Heart left ventricle (tissue), 16 donors: ENCODE measurements around the gene CRADD. TPM values are rescaled to one million over a fixed set of nuclear protein-coding genes. Genes with fewer than 3 reads are reported as not detected.

ENCODE experiments used
- ATAC-seq, 4 donors: fragments of 200-7000 bp; cut with Tn5 transposase; one replicate each; pipeline ENCODE4 v1.9.1; 2020 to 2022; ENCODE audit warnings: moderate library complexity in 4 of 4, mild to moderate bottlenecking in 3 of 4, moderate number of reproducible peaks in 1 of 4
- DNase-seq, 5 donors: peaks; one replicate each; pipeline ENCODE4 v3.0.0-alpha.2; 2020
- H3K27ac ChIP-seq, 12 donors: fragments of 200-600 bp; sonication (generic) in 4 of 12; one replicate each; pipeline versions ENCODE4 v1.5.0 to v1.8.0; 2016 to 2022; ENCODE audit warnings: mild to moderate bottlenecking in 2 of 12
- H3K27me3 ChIP-seq, 9 donors: fragments of 200-600 bp; sonication (generic) in 2 of 9; one replicate each; pipeline versions ENCODE4 v1.5.1 to v1.8.0; 2016 to 2022; ENCODE audit warnings: mild to moderate bottlenecking in 3 of 9
- H3K36me3 ChIP-seq, 9 donors: fragments of 200-600 bp; sonication (generic) in 2 of 9; one replicate each; pipeline versions ENCODE4 v1.5.0 to v1.8.0; 2018 to 2022; ENCODE audit warnings: mild to moderate bottlenecking in 2 of 9
- H3K4me1 ChIP-seq, 12 donors: fragments of 200-600 bp; sonication (generic) in 4 of 12; one replicate each; pipeline versions ENCODE4 v1.5.0 to v1.8.0; 2016 to 2022; ENCODE audit warnings: mild to moderate bottlenecking in 3 of 12
- H3K4me3 ChIP-seq, 12 donors: fragments of 200-600 bp; sonication (generic) in 4 of 12; one replicate each; pipeline versions ENCODE4 v1.5.0 to v1.8.0; 2017 to 2022; ENCODE audit warnings: mild to moderate bottlenecking in 9 of 12, moderate library complexity in 4 of 12
- H3K9me3 ChIP-seq, 12 donors: fragments of 200-600 bp; sonication (generic) in 4 of 12; one replicate each; pipeline versions ENCODE4 v1.5.0 to v1.8.0; 2016 to 2022; ENCODE audit warnings: mild to moderate bottlenecking in 1 of 12
- CTCF ChIP-seq, 12 donors: fragments of 200-600 bp; sonication (generic) in 4 of 12; IDR thresholded peaks; one replicate each; pipeline versions ENCODE4 v1.5.0 to v1.8.0; 2018 to 2022; ENCODE audit warnings: antibody characterized with exemption in 12 of 12, mild to moderate bottlenecking in 5 of 12
- POLR2A ChIP-seq, 2 donors: fragments of 450-650 bp; IDR thresholded peaks; one replicate each; pipeline ENCODE4 v1.6.1; 2017; ENCODE audit warnings: antibody characterized with exemption in 2 of 2, mild to moderate bottlenecking in 2 of 2, moderate library complexity in 2 of 2
- WGBS, 4 donors: extraction: QIAGEN DNeasy Blood & Tissue Kit in 2 of 4; methylation state at CpG; one replicate each; pipeline versions ENCODE4 v1.1.5 to v1.1.7; 2013 to 2018; 5-methylcytosine and 5-hydroxymethylcytosine counted together
- intact Hi-C, 10 donors: fragments of 100-400 bp; cut with DNase I; formaldehyde crosslinking; loops; one replicate each; pipeline versions ENCODE4 v1.11.1 to v1.14.2; 2022
- polyA plus RNA-seq, 2 donors: library from polyadenylated mRNA; stranded (reverse); fragments of 200-250 nt; gene quantifications; one replicate each; pipeline ENCODE4 v1.2.3, GENCODE V29; 2013
- total RNA-seq, 9 donors: library from RNA; depleted of rRNA in 2 of 9; stranded (reverse); fragments of >200 nt in 2 of 9; fragmentation: NEBNext Ultra II Directional in 3 of 9; extraction: Animal tissue kit (Norgen Biotek cat#: 25700) in 3 of 9; gene quantifications; one replicate each; pipeline versions ENCODE4 v1.1.0 to v1.2.4, GENCODE V29; 2016 to 2023
- donor health status: ischemic (EF 13 %, LVEDD 7.1; RV severe dilation, severe dysfunction).
- donor health status: healthy with polysubstance abuse.
- donor health status: DM: no; HTN: yes; CAD: no.
- donor health status: DM: no; HTN: no; CAD: no.
- donor health status: ischemic (EF 25% LVEDD 6.9; RV normal size, moderate dysfunction).
- donor health status: ischemic (EF 25% LVEDD 5.7; RV mildly dilated, moderate dysfunction).
- donor health status: healthy.
- donor health status: DM: yes; HTN: yes; CAD: no.
- donor health status: ischemic (EF 35%, LVEDD 5.7; RV mildly dilated, moderate dysfunction).
- donor health status: nonischemic (EF 11% LVEDD 7.7; RV severe dilation, severe dysfunction).
- donor health status: DM: yes; HTN: yes; CAD: no.
- donor health status: PGD.
- donor health status: ischemic (EF 29% LVEDD 5.4; RV normal size, mild dysfunction).
- donor health status: nonischemic (EF 23%, LVEDD 6.1; RV moderate dilation, normal function).

CRADD gene
- total and polyA plus RNA-seq, 11 donors: 11.0 to 100 (median 44.5) TPM

GRCh38 chr12:93725531-93725930, 48.4 kb downstream of the CRADD start:
- H3K9me3 ChIP-seq: peaks cover 0 to 21% (median 2%) of the 10 kb centered on the region in 12 donors
- no peaks in the 10 kb centered on the region for H3K36me3 ChIP-seq
- H3K4me1 ChIP-seq: peaks cover 0 to 24% (median 7%) of the 10 kb centered on the region in 12 donors
- TF ChIP-seq CTCF (IDR thresholded peaks at IDR 0.05) (no peak), POLR2A (IDR thresholded peaks at IDR 0.05) (no peak)
- H3K27me3 ChIP-seq: no peaks in the 10 kb centered on the region
- H3K4me3 ChIP-seq: no peak overlapping the region
- intact Hi-C loops: no loop called here
- DNase-seq: no peak
- ATAC-seq: no peak
- H3K27ac ChIP-seq: no peak overlapping the region

GRCh38 chr12:93727195-93727811, 50.1 kb downstream of the CRADD start:
- TF ChIP-seq POLR2A (IDR thresholded peaks at IDR 0.05): no peak
- TF ChIP-seq CTCF (IDR thresholded peaks at IDR 0.05): peak in 1 of 12 donors; percentile 14
- no peaks in the 10 kb centered on the region for H3K27me3 ChIP-seq
- DNase-seq (no peak), ATAC-seq (peak; percentile 72 to 78 (median 75))
- intact Hi-C loops: no loop called here
- 42 to 60% (median 52%) methylated on average over 3 of the region's 3 CpGs for WGBS, 4 donors
- H3K9me3 ChIP-seq: peaks cover 0 to 8% (median 0%) of the 10 kb centered on the region in 12 donors
- H3K4me1 ChIP-seq: peaks cover 0 to 24% (median 7%) of the 10 kb centered on the region in 12 donors
- no peaks in the 10 kb centered on the region for H3K36me3 ChIP-seq
- peak overlapping the region in 9 of 12 donors; percentile 2 to 77 (median 42) for H3K27ac ChIP-seq
- no peak overlapping the region for H3K4me3 ChIP-seq

GRCh38 chr12:93727911-93728310, 50.7 kb downstream of the CRADD start:
- intact Hi-C loops: no loop called here
- H3K36me3 ChIP-seq: no peaks in the 10 kb centered on the region
- DNase-seq (no peak), ATAC-seq (peak in 3 of 4 donors; percentile 4 to 15 (median 15))
- H3K4me3 ChIP-seq: no peak overlapping the region
- H3K4me1 ChIP-seq: peaks cover 0 to 24% (median 7%) of the 10 kb centered on the region in 12 donors
- H3K27me3 ChIP-seq: no peaks in the 10 kb centered on the region
- 68 to 87% (median 80%) methylated on average over 4 of the region's 4 CpGs for WGBS, 4 donors
- peak overlapping the region in 9 of 12 donors; percentile 2 to 77 (median 42) for H3K27ac ChIP-seq
- TF ChIP-seq CTCF (IDR thresholded peaks at IDR 0.05) (no peak), POLR2A (IDR thresholded peaks at IDR 0.05) (no peak)
- peaks cover 0 to 2% (median 0%) of the 10 kb centered on the region in 12 donors for H3K9me3 ChIP-seq

GRCh38 chr12:93729934-93730333, 52.8 kb downstream of the CRADD start:
- intact Hi-C loops: no loop called here
- Histone ChIP-seq H3K36me3 (no peaks in the 10 kb centered on the region), H3K4me1 (peaks cover 0 to 24% (median 7%) of the 10 kb centered on the region in 12 donors), H3K27me3 (no peaks in the 10 kb centered on the region), H3K9me3 (no peaks in the 10 kb centered on the region), H3K4me3 (no peak overlapping the region), H3K27ac (no peak overlapping the region)
- TF ChIP-seq POLR2A (IDR thresholded peaks at IDR 0.05) (no peak), CTCF (IDR thresholded peaks at IDR 0.05) (no peak)
- DNase-seq: no peak
- 93 to 94% (median 93%) methylated on average over 3 of the region's 3 CpGs for WGBS, 4 donors
- no peak for ATAC-seq
